Activated CD4-positive, alpha-beta T cell treated with anti-CD3 and anti-CD28 coated beads, Interleukin-2, amount 50 U/mL, for 24 hours (primary cell): ENCODE results near the gene KRT12.
"Not testable (repeated sequence)": the region's sequence is repeated elsewhere in the genome, so short reads cannot be mapped to it uniquely, and the experiment has no call there.

Experiments used
- DNase-seq, 2 donors: peaks; one replicate each; pipeline ENCODE4 v3.0.0-alpha.2; 2020; ENCODE audit warnings: low read depth in 1 of 2, low spot score in 1 of 2

KRT12 gene

DNA sequence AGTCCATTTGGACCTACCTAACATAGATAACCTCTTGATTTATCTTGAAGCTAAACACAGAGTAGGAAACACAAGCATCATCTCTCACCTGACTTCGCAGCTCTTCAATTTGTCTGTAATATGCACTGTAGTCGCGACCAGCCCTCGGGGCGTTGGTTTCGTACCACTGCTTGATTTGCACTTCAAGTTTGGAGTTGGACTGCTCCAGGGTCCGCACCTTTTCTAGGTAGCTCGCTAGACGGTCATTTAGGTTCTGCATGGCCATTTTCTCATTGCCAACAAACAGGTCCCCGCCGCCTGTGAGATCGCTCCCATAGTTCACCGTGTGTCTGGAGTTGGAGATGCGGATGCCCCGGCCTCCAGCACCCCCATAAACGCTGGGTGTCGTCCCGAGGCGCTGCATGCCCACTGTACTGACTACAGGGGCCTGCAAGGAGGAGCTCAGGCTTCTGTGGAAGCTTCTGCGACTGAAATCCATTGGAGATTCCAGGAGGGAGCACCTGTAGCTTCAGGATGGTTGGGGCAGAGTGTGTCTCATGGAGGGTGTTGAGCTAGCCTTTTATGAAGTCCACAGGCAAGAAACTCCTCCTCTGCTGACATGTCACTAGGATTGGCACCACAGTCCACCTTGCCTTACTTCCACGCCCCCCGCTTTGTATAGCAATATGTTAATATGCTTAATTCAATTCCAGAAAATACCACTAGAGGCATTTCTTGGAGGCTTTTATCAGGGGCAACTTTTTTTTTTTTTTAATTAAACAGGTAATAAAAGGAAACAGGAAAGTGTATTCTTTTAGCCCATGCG, 17.9 kb upstream of the KRT12 start, which contains the start of gene KRT20:
Gene KRT20 (minus strand): TSS at position 535 of the 805 bp plus-strand sequence. CDS start 57 bp downstream, at position 478.
- no peak for DNase-seq

DNA sequence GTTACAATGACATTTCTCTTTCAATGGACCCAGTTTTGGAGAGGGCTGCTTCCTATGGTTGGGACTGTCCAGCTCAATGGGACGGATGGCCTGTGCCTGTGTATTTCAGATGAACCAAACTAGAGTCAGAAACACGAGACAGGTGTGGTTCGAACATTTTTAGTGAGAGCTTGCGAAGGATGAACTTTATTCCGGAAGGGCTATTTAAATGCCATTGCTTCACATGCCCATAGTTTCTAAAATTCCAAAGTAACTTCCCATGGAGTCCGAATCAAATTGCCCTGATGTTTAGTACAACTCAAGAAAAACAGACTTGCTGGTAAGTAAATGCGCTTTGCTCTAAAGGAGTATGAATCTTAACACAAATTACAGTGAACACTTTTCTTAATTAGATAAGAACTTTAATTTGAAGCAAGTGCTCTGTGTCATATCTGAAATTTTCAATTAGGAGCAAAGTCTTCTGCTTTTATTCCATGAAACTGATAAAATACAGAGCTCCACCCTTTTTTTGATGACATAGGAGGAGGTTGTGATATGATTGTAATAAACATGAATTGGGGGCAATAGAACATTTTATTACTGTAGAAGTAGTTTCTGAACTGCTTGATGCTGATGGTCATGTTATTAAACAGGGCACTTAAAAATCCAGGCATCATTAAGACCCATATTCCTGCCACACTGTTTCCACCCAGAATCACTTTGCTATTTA, 16.8 kb upstream of the KRT12 start:
- DNase-seq: no peak

DNA sequence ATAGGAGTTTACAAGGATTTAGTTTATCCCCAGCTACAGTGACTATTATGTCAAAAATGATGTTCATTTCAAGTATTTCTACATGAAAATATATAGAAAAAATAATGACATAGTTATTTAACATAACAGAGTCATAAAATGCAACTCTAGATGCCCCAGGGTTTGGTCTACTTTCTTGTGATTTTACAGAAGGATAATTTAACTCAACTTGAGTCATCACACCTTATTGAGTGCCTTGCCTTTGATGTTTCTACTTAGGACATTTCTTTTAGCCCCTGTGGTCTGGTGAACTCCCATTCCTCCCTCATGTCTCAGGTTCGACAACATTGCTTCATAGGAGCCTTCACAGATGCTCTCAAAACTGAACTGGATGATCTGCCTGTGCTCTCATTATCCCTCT, 16.0 kb upstream of the KRT12 start:
- DNase-seq: no peak

- no peak for DNase-seq
Observed at GRCh38 chr17:40879026-40879425, 12.0 kb upstream of the KRT12 start.

DNA sequence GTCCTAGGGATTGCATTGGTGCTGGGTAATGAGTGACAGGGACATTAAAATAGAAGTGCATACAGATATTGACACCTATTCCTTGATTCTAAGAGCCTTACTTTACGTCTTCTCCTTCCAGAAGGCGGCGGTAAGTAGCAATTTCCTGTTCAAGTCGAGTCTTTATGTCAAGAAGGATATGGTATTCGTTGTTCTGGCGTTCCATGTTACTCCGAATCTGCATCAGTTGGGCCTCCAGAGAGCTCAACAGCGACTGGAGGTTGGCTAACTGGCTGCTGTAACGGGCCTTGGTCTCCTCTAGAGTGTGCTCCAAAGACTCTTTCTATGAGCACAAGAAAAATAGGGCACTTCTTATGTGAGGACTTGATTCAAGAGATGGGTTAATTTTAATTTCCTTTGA, 11.0 kb upstream of the KRT12 start:
- DNase-seq: no peak

DNA sequence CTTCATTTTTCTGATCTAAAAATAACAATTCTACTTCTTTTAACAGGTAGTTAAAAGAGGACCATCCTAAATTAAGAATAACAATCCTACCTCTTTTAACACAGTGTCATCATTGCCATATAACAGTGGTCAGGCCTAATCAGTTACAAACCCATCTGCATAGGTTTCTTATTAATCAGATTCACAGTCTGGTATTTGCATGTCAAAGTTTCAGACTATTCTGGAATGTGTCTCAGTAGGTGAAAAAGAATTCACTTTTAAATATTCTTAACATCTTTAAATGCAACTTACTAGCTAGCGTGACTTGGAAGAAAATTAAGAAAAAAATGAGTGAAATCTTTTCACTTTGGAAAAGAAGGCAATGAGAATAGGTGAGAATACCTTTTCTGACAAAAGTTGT, 6.8 kb upstream of the KRT12 start:
- DNase-seq: no peak

GRCh38 chr17:40873255-40873654, 6.2 kb upstream of the KRT12 start:
- DNase-seq: no peak

GRCh38 chr17:40872416-40872815, 5.4 kb upstream of the KRT12 start:
- no peak for DNase-seq

DNA sequence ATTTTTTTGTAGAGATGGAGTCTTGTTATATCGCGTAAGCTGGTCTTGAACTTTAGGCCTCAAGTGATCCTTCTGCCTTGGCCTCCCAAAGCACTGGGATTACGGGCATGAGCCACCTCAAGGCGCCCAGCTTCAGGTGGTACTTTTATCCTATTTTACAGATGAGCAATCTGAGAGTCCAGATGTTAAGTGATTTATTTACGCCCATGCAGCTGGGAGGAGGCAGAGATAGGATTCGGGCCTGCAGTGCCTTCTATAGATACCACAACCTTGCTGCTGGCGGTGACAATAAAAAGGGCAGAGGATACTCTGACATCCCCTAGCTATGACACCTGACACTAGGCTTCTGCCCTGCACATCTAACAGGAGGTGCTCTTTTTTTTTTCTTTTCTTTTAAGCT, 4.3 kb upstream of the KRT12 start:
- DNase-seq: no peak

- no peak for DNase-seq
Observed at GRCh38 chr17:40870136-40870535, 3.1 kb upstream of the KRT12 start.

GRCh38 chr17:40864661-40865390, 2.2 kb downstream of the KRT12 start:
- DNase-seq: no peak

GRCh38 chr17:40862985-40863733, 3.9 kb downstream of the KRT12 start:
- DNase-seq: no peak

DNA sequence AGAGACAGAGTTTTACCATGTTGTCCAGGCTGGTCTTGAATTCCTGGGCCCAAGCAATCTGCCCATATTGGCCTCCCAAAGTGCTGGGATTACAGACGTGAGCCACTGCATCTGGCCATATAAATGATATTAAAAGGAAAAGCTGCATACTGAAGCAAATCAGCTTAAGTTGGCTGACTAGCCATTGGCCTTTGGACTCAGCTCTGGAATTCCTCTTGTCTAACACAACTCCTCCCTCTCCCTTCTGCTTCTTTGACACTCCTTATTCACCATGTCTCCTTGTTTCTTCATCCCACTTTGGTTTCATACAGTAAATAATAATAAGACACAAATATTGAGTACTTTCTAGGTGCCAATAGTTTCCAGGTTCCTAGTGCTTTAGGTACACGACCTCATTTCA, 7.5 kb downstream of the KRT12 start:
- DNase-seq: no peak

DNA sequence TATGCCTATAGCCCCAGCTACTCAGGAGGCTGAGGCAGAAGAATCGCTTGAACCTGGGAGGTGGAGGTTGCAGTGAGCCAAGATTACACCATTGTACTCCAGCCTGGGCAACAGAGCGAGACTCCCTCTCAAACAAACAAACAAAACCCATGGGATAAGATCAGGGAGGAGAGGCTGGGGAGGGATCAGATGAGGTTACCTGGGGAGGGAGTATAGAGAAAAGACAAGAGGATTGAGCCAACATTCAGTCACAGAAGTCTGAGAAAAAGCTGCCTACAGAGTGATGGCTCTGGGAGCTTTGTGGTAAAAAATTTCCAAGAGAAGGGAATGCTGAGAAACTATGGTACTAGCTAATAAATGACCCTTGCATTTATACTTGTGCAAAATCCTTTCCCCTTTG, 8.4 kb downstream of the KRT12 start:
- DNase-seq: not testable (repeated sequence)

DNA sequence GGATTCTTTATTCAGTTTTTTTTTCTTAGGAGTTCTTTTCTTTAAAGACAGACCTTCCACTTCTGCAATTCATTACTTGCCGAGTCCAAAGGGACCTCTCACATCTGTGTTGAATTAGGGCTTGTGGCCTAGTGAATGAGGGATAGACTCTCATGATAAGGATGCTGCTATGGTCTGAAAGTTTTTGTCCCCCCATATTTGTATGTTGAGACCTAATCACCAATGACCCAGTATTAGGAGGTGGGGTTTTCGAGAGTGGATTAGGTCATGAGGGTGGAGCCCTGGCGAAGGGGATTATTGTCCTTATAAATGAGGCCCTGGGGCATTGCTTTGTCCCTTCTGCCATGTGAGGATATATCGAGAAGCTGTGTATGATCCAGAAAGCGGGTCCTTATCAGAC, 9.5 kb downstream of the KRT12 start:
- DNase-seq: no peak

DNA sequence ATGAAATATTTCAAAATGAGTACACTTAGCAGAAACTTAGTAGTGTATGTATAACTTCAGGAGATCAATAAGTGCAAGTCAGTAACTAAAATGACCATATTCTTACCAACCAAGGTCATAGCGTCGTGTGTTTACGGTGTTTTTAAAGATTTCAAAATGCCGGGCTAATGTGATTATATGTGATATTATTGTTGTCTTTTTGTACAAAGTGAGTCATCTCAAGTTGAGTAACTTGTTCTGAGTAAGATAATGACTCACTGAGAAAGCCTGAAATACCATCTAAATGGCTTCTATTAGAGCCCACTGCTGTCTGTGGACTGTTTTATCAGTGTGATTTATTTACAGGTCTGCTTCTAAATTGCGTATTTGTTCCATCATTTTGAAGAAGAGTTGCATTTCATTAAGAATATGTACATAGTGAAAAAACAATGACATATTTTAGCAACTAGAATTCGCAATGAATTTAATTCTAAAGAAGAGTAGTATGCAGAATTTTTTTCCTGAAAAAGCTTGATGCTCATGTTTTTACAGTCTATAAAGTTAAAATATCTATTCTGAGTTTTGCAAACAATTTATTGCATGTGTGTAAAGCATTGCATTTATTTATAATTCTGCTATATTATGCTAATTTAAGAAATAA, 12.7 kb downstream of the KRT12 start:
- no peak for DNase-seq

- DNase-seq: no peak
Observed at GRCh38 chr17:40852364-40852763, 14.7 kb downstream of the KRT12 start.

DNA sequence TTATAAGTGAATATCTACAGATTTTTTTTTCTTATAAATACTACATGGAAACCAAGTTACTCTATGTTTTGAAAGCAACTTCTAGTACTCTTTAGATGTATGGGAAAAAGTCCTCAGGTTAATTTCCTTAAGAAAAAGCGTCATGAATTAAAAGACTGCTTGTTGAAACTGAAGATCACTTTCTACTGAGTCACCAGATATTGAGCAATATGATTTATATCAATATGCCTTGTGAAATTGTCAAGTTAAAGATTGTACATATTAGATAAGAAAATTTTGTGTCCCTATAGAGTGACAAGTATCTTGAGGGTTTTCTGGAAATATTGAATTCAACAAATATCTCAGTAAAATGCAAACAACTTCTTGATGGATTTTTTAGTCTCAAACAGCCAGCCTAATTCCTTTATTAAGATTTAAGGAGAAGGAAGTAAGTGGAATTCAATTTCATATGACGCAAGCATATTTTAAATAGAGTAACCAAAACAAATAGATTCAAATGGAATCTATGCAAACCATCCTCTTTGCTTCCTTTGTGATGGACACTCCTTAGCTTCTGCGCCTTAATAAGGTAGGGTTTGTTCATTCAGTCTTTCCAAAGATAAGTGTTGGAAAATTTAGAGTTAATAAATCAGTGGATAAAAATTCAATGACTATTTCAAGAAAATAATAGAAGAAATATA, 16.6 kb downstream of the KRT12 start:
- DNase-seq: no peak

DNA sequence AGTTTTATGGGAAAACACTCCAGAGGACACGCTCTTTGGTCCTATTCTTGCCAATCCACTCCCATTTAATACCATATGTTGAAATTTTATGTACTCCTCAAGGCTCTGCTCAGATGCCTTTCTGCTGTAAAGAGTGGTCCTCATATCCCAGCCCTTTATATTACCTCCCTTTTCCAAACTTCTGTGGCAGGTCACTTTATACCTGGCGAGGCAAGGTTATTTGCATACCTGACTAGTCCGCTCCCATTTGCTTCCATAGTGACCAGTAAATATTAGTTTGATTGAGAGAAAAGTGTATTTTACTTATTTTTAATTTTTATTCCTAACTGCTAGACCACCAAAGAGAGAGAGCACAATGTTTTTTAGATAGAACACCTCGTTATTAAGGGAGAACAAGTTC, 17.3 kb downstream of the KRT12 start:
- no peak for DNase-seq

DNA sequence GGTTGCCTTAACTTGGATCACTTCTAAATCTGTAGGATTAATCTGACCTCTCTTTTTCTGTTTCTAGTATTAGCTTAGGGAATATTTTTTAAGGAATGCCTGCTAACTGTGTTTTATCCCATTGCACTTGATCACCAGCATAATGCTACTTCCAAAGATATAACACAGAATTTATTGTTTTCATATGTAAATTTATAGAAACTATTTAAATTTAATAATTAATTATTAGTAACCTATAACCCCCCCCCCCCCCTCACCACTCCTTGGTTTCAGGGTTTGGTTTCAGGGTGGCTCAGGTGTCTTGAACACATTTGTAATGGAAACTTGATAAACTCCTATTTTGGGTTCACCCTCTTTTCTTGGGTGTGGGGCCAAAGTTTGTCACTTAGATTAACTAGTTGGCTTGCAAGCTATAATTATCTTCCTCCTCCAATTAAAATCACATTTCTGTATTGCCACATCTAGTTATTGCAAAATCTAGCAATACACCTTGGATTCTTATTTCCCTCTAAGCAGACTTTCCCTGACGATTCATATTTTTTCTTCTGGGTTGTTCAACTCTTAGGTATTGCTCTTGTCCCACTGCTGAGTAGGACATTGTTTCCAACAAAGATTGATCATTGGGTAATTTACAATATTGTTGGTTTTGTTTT, 18.3 kb downstream of the KRT12 start:
- DNase-seq: no peak
